ENCODE measurements around the gene CENPP. TPM values are rescaled to one million over a fixed set of nuclear protein-coding genes. Genes with fewer than 3 reads are reported as not detected.

CENPP gene
- total RNA-seq: 2.4 and 3.6 TPM in 2 replicates

DNA sequence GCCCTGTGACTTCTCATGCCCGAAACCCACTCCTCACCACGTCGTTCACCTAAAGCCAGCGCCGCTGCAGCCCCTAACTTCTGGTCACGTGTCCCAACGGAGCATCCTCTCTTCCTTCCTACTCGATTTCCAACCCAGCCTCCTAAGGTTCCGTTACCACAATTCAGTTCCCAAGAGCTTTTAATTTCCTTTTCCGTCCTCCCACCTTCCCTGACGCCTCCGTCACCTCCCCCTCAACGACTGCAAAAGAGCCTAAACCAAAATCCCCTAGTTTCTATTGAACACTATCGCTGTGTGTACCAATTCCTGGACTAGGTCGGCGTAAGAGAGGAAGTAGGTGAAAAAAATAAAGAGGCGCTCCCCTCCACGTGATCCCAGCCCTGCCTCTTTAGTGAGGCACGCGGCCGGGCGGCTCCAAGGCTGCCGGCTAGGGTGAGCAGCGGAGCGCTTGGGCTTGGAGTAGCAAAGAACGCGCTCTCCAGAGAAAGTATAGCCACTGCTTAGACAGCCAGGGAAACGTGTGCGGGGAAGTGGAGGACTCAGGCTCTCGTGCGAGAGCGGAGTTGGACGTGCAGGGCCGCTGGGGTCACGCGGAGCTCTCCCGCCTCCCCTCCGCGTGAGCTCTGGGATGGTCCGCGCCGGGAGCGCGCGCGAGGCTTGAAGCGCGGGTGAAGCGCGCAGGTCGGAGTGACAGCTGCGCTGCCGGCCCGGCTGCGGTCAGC lies at the start of gene CENPP, which contains the start of gene NOL8:
CENPP (plus strand) TSS at position 685 of the 722 bp plus-strand sequence.
NOL8 (minus strand) TSS at position 82 of the 722 bp plus-strand sequence. CDS start 1,189 bp downstream, outside the sequence.

GRCh38 chr9:92293452-92294296 lies 32.1 kb upstream of the CENPP start, which contains the start of gene IARS1:
Gene IARS1, minus strand, starts transcription at chr9:92293697. Its CDS starts 4,278 bp downstream, at chr9:92289419.

GRCh38 chr9:92404042-92404836 lies 78.5 kb downstream of the CENPP start, which contains the start of gene OGN:
Gene OGN, minus strand, starts transcription at chr9:92404578. Its CDS starts 1,171 bp downstream, at chr9:92403407.

GRCh38 chr9:92424340-92424739 lies 98.6 kb downstream of the CENPP start, which contains the start of gene OMD:
Gene OMD, minus strand, starts transcription at chr9:92424471. Its CDS starts 6,913 bp downstream, at chr9:92417558.

GRCh38 chr9:92482329-92482728 lies 156.6 kb downstream of the CENPP start, which contains the start of gene ASPN:
Gene ASPN, minus strand, starts transcription at chr9:92482506.

DNA sequence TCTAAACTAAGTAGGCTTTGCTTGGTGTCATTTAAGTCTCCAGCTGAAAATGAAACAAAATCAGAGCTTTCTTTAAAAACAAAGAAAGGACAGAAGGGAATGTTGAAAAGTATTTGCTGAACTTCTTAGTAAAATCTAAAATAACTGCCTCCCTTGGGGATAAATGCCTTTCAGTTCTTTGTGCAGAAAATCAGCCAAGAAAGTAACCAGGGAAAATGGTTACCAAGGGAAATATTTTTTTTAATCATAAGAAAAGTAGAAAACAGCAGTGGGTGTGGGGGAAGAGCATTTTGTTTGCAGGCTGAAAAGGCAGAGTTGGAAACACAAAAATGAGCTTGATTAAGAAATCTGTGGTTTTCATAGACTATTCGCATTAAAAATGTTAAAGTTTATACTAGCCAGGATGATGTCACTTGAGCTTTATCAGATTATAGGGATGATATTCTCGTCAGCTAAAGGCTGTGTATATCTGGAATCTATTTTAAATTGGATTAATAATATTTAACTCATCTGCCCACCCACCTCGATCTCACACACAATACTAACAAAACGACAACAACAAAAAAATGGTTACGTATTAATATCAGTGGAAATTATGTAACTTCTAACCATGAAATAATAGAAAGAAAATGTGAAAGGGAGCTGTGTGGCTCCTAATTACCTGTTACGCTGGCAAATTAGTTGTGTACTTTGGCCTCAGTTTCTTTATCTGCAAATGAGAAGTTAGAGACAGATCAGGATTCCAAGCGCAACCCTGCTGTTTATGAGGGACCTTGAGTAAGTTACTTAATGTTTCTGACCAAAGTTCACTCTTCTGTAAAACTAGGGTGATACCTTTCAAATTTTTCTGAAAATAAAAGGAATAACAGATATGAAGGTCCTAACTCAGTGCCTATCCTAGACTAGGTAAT lies 210.4 kb downstream of the CENPP start, which contains the start of gene ECM2:
ECM2 (minus strand) TSS at position 51 of the 911 bp plus-strand sequence. CDS start 13,124 bp downstream, outside the sequence.

Other genes starting within 250 kb of the CENPP start
- gene SPTLC1, start 210.5 kb upstream of the CENPP start, total RNA-seq: 90.8 and 98.0 TPM in 2 replicates
- gene IARS1, start 32.3 kb upstream of the CENPP start, total RNA-seq: 72.6 and 80.5 TPM in 2 replicates
- gene NOL8, start 603 bp upstream of the CENPP start, total RNA-seq: 26.8 and 28.4 TPM in 2 replicates
- 25.6 and 25.9 TPM in 2 replicates for gene OGN, start 78.6 kb downstream of the CENPP start, total RNA-seq
- gene OMD, start 98.5 kb downstream of the CENPP start, total RNA-seq: 11.2 and 12.3 TPM in 2 replicates
- 11.1 and 11.6 TPM in 2 replicates for gene ASPN, start 156.6 kb downstream of the CENPP start, total RNA-seq
- gene ECM2, start 210.0 kb downstream of the CENPP start, total RNA-seq: 39.1 and 50.1 TPM in 2 replicates

All from cardiac ventricle fibroblast (primary cell).